Sigmoid colon (tissue), 7 donors: ENCODE results near the gene HRH2. TPM values are rescaled to one million over a fixed set of nuclear protein-coding genes. Genes with fewer than 3 reads are reported as not detected.

Experiments
- DNase-seq: peaks from one replicate; pipeline ENCODE4 v3.0.0-alpha.2; 2019
- H3K27ac ChIP-seq, 4 donors: fragments of 200-600 bp; sonication (generic); one replicate each; pipeline ENCODE4 v1.5.1; 2016 to 2019; ENCODE audit warnings: mild to moderate bottlenecking in 1 of 4
- H3K27me3 ChIP-seq, 3 donors: fragments of 200-600 bp; sonication (generic); one replicate each; pipeline ENCODE4 v1.5.1; 2019; ENCODE audit warnings: mild to moderate bottlenecking in 1 of 3
- H3K36me3 ChIP-seq, 4 donors: fragments of 200-600 bp; sonication (generic); one replicate each; pipeline ENCODE4 v1.5.1; 2016 to 2019
- H3K4me1 ChIP-seq, 4 donors: fragments of 200-600 bp; sonication (generic); one replicate each; pipeline ENCODE4 v1.5.1; 2017 to 2019
- H3K4me3 ChIP-seq, 4 donors: fragments of 200-600 bp; sonication (generic); one replicate each; pipeline ENCODE4 v1.5.1; 2017 to 2019; ENCODE audit warnings: mild to moderate bottlenecking in 2 of 4, moderate library complexity in 1 of 4
- H3K9me3 ChIP-seq, 4 donors: fragments of 200-600 bp in 3 of 4; sonication (generic) in 3 of 4; one replicate each; pipeline versions ENCODE4 v1.5.1 to v1.6.1; 2013 to 2019
- CTCF ChIP-seq, 4 experiments: fragments of 450-650 bp in 3 of 4; fragments of 200-600 bp in 1 of 4; IDR thresholded peaks; one replicate each; pipeline ENCODE4 v1.5.1; 2016 to 2019; ENCODE audit warnings: antibody characterized with exemption in 4 of 4, mild to moderate bottlenecking in 3 of 4, moderate library complexity in 2 of 4
- EP300 ChIP-seq, 4 donors: sonication (generic); formaldehyde crosslinking; IDR thresholded peaks; one replicate each; pipeline ENCODE4 v1.6.1; 2017; ENCODE audit warnings: antibody characterized with exemption in 4 of 4
- POLR2A ChIP-seq, 2 donors: fragments of 450-650 bp; IDR thresholded peaks; one replicate each; pipeline ENCODE4 v1.6.1; 2016; ENCODE audit warnings: antibody characterized with exemption in 2 of 2, mild to moderate bottlenecking in 2 of 2, moderate library complexity in 2 of 2
- POLR2AphosphoS5 ChIP-seq, 4 donors: sonication (generic); formaldehyde crosslinking; IDR thresholded peaks; one replicate each; pipeline ENCODE4 v1.6.1; 2017; ENCODE audit warnings: antibody characterized with exemption in 4 of 4
- WGBS, 2 donors: extraction: QIAGEN DNeasy Blood & Tissue Kit; methylation state at CpG; one replicate each; pipeline ENCODE4 v1.1.7; 2013; 5-methylcytosine and 5-hydroxymethylcytosine counted together
- intact Hi-C: fragments of 100-400 bp; cut with DNase I; formaldehyde crosslinking; loops from one replicate; pipeline ENCODE4 v1.15.1; 2023
- polyA plus RNA-seq, 3 donors: library from polyadenylated mRNA; stranded (reverse); fragments of 200-250 nt; gene quantifications; one replicate each; pipeline ENCODE4 v1.2.3, GENCODE V29; 2013
- total RNA-seq, 4 donors: library from RNA; depleted of rRNA; stranded (reverse); fragments of >200 nt; gene quantifications; one replicate each; pipeline ENCODE4 v1.1.0, GENCODE V29; 2016
- donor health status: healthy with polysubstance abuse.
- donor health status: Bipolar disorder and iron deficiency.
- donor health status: healthy.

Gene HRH2
- total and polyA plus RNA-seq, 7 donors: under 0.01 to 3.8 (median 1.5) TPM

GRCh38 chr5:175738602-175739133, 80.8 kb downstream of the HRH2 start:
- H3K4me1 ChIP-seq: no peaks in the 10 kb centered on the region
- no peak for DNase-seq
- H3K4me3 ChIP-seq: no peak overlapping the region
- TF ChIP-seq POLR2A (IDR thresholded peaks at IDR 0.05) (no peak), CTCF (IDR thresholded peaks at IDR 0.05) (no peak), POLR2AphosphoS5 (IDR thresholded peaks at IDR 0.05) (no peak), EP300 (IDR thresholded peaks at IDR 0.05) (no peak)
- 65 to 80% methylated on average over 14 of the region's 14 CpGs for WGBS, 2 donors
- no peaks in the 10 kb centered on the region for H3K9me3 ChIP-seq
- peaks cover 0 to 10% (median 0%) of the 10 kb centered on the region in 3 donors for H3K27me3 ChIP-seq
- intact Hi-C loops: no loop called here
- no peak overlapping the region for H3K27ac ChIP-seq
- H3K36me3 ChIP-seq: no peaks in the 10 kb centered on the region

- H3K27me3 ChIP-seq: peaks cover 0 to 12% (median 0%) of the 10 kb centered on the region in 3 donors
- intact Hi-C loops: no loop called here
Observed at GRCh38 chr5:175740014-175740413, 82.1 kb downstream of the HRH2 start.

GRCh38 chr5:175741556-175741955, 83.7 kb downstream of the HRH2 start:
- intact Hi-C loops: no loop called here
- Histone ChIP-seq H3K4me3 (no peak overlapping the region), H3K27ac (no peak overlapping the region), H3K36me3 (no peaks in the 10 kb centered on the region), H3K9me3 (no peaks in the 10 kb centered on the region), H3K4me1 (no peaks in the 10 kb centered on the region), H3K27me3 (peaks cover 0 to 8% (median 0%) of the 10 kb centered on the region in 3 donors)
- DNase-seq: no peak
- WGBS, 2 donors: 30 to 38% methylated on average over 3 of the region's 3 CpGs
- TF ChIP-seq POLR2AphosphoS5 (IDR thresholded peaks at IDR 0.05) (no peak), EP300 (IDR thresholded peaks at IDR 0.05) (no peak), CTCF (IDR thresholded peaks at IDR 0.05) (no peak), POLR2A (IDR thresholded peaks at IDR 0.05) (no peak)

More at GRCh38 chr5:175740014-175740413, 82.1 kb downstream of the HRH2 start:
- Histone ChIP-seq H3K36me3 (no peaks in the 10 kb centered on the region), H3K4me1 (no peaks in the 10 kb centered on the region), H3K9me3 (no peaks in the 10 kb centered on the region), H3K27ac (no peak overlapping the region), H3K4me3 (no peak overlapping the region)
- DNase-seq: no peak
- 81 to 90% methylated on average over 5 of the region's 5 CpGs for WGBS, 2 donors
- TF ChIP-seq EP300 (IDR thresholded peaks at IDR 0.05) (no peak), POLR2AphosphoS5 (IDR thresholded peaks at IDR 0.05) (no peak), CTCF (IDR thresholded peaks at IDR 0.05) (no peak), POLR2A (IDR thresholded peaks at IDR 0.05) (no peak)

- TF ChIP-seq POLR2A (IDR thresholded peaks at IDR 0.05) (no peak), CTCF (IDR thresholded peaks at IDR 0.05) (no peak), EP300 (IDR thresholded peaks at IDR 0.05) (no peak), POLR2AphosphoS5 (IDR thresholded peaks at IDR 0.05) (no peak)
- DNase-seq: no peak
- Histone ChIP-seq H3K27ac (no peak overlapping the region), H3K27me3 (peaks cover 0 to 8% (median 0%) of the 10 kb centered on the region in 3 donors), H3K36me3 (no peaks in the 10 kb centered on the region), H3K4me1 (no peaks in the 10 kb centered on the region), H3K4me3 (no peak overlapping the region), H3K9me3 (no peaks in the 10 kb centered on the region)
- 61 to 75% methylated on average over 10 of the region's 10 CpGs for WGBS, 2 donors
- intact Hi-C loops: no loop called here
Observed at GRCh38 chr5:175742290-175742994, 84.6 kb downstream of the HRH2 start.
